DMS53 (cell line): ENCODE results near the gene CCNDBP1.
A peak's percentile ranks its signal among the peaks of the same experiment; 100 is the strongest.
"Not testable (repeated sequence)": the region's sequence is repeated elsewhere in the genome, so short reads cannot be mapped to it uniquely, and the experiment has no call there.

Source experiments
- DNase-seq: peaks from one replicate; lab custom pipeline; 2025; lab: John Stamatoyannopoulos, UW

CCNDBP1 gene

GRCh38 chr15:43215961-43216360 lies 30.8 kb downstream of the CCNDBP1 start:
- peak; percentile 77 for DNase-seq

- peak; percentile 30 for DNase-seq
These were observed 33.9 kb downstream of the CCNDBP1 start for GRCh38 chr15:43218908-43219706.

GRCh38 chr15:43219929-43220928 lies 35.0 kb downstream of the CCNDBP1 start:
- no peak for DNase-seq

- no peak for DNase-seq
These were observed 35.8 kb downstream of the CCNDBP1 start, which contains the start of gene EPB42 for GRCh38 chr15:43220991-43221403. TSS of gene EPB42 (minus strand) at chr15:43221018. CDS start at chr15:43220825, 193 bp downstream.

- no peak for DNase-seq
These were observed 36.2 kb downstream of the CCNDBP1 start for GRCh38 chr15:43221422-43221821.

GRCh38 chr15:43225201-43225949 lies 40.2 kb downstream of the CCNDBP1 start:
- peak; percentile 79 for DNase-seq

GRCh38 chr15:43225950-43226255 lies 40.7 kb downstream of the CCNDBP1 start:
- DNase-seq: not testable (repeated sequence)

- no peak for DNase-seq
These were observed 41.5 kb downstream of the CCNDBP1 start for GRCh38 chr15:43226436-43227305.

- DNase-seq: no peak
These were observed 44.8 kb downstream of the CCNDBP1 start for GRCh38 chr15:43229977-43230376.

- DNase-seq: no peak
These were observed 45.5 kb downstream of the CCNDBP1 start for GRCh38 chr15:43230640-43231115.

GRCh38 chr15:43232289-43232874 lies 47.2 kb downstream of the CCNDBP1 start:
- DNase-seq: no peak

GRCh38 chr15:43235536-43235935 lies 50.3 kb downstream of the CCNDBP1 start:
- no peak for DNase-seq

- no peak for DNase-seq
These were observed 52.8 kb downstream of the CCNDBP1 start for GRCh38 chr15:43237842-43238470.

- DNase-seq: no peak
These were observed 53.5 kb downstream of the CCNDBP1 start for GRCh38 chr15:43238671-43239131.

- peak; percentile 20 for DNase-seq
These were observed 54.7 kb downstream of the CCNDBP1 start for GRCh38 chr15:43239732-43240491.

GRCh38 chr15:43241100-43241499 lies 55.9 kb downstream of the CCNDBP1 start:
- no peak for DNase-seq

GRCh38 chr15:43242616-43243015 lies 57.4 kb downstream of the CCNDBP1 start:
- no peak for DNase-seq

GRCh38 chr15:43243020-43243645 lies 57.9 kb downstream of the CCNDBP1 start:
- no peak for DNase-seq

GRCh38 chr15:43244092-43244491 lies 58.9 kb downstream of the CCNDBP1 start:
- no peak for DNase-seq
